ENCODE data around the gene KCNAB1.

Gene KCNAB1

DNA sequence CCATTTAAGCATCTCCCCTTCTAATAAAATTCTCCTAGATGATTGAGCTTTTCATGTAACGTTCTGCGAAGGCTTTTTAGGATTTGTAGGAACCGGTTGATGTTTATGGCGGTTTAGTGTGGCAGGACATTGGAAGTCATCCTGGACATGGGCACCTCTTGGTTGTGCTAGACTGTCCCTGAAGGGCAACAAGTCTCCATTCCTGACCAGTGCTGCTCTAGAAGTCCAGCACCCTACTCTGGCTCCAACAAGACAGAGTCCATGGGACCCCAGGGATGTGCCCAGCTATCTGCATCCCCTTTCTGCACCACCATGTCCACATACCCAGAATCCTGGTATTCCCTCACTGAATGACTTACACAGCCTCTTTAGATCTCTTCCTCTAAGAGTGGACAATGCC is 46.4 kb downstream of the KCNAB1 start:
- TF ChIP-seq, protein P1, sequence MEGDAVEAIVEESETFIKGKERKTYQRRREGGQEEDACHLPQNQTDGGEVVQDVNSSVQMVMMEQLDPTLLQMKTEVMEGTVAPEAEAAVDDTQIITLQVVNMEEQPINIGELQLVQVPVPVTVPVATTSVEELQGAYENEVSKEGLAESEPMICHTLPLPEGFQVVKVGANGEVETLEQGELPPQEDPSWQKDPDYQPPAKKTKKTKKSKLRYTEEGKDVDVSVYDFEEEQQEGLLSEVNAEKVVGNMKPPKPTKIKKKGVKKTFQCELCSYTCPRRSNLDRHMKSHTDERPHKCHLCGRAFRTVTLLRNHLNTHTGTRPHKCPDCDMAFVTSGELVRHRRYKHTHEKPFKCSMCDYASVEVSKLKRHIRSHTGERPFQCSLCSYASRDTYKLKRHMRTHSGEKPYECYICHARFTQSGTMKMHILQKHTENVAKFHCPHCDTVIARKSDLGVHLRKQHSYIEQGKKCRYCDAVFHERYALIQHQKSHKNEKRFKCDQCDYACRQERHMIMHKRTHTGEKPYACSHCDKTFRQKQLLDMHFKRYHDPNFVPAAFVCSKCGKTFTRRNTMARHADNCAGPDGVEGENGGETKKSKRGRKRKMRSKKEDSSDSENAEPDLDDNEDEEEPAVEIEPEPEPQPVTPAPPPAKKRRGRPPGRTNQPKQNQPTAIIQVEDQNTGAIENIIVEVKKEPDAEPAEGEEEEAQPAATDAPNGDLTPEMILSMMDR (IDR thresholded peaks at IDR 0.05), result no peak
- no peaks in the 10 kb centered on the region for H3K9me3 ChIP-seq (ENCODE audit: control insufficient read depth, low read length)
- no peaks in the 10 kb centered on the region for H3K4me1 ChIP-seq
- no peaks in the 10 kb centered on the region for H3K27me3 ChIP-seq (ENCODE audit: control insufficient read depth, insufficient read depth, low read length)
- no peaks in the 10 kb centered on the region for H3K79me2 ChIP-seq
- H3K36me3 ChIP-seq (ENCODE audit: control insufficient read depth, insufficient read depth, low read length), result no peaks in the 10 kb centered on the region
- no peak overlapping the region for H3K27ac ChIP-seq
- H3K4me3 ChIP-seq (ENCODE audit: low read depth, low read length), result no peak overlapping the region
- no peak overlapping the region for H2AFZ ChIP-seq
- H3K9ac ChIP-seq, result no peak overlapping the region
- no peak overlapping the region for H3K4me2 ChIP-seq (ENCODE audit: low read length)

DNA sequence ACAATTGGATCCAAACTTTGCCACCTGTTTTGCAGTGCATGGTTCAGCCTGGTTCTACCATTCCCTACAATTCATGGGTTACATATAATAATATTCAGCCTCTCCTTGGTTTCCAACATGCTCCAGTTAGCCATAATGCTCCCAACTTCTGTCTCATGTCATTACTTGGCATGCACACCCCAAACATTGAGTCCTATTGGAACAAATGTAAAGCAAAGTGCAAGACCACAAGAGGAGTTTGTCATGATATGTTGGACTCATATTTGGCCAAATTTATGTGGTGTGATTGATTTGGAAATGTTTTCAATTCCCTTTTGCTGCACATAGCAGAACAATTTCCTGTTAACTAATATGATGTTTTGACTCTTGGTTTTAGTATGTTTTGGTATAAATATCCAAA is 50.2 kb downstream of the KCNAB1 start:
- no peaks in the 10 kb centered on the region for H3K36me3 ChIP-seq (ENCODE audit: control insufficient read depth, insufficient read depth, low read length)
- H3K27ac ChIP-seq, result no peak overlapping the region
- H3K9ac ChIP-seq, result no peak overlapping the region
- H3K9me3 ChIP-seq (ENCODE audit: control insufficient read depth, low read length), result no peaks in the 10 kb centered on the region
- no peak overlapping the region for H3K4me3 ChIP-seq (ENCODE audit: low read depth, low read length)
- no peaks in the 10 kb centered on the region for H3K79me2 ChIP-seq
- TF ChIP-seq, protein P1 (IDR thresholded peaks at IDR 0.05), result no peak
- no peaks in the 10 kb centered on the region for H3K27me3 ChIP-seq (ENCODE audit: control insufficient read depth, insufficient read depth, low read length)
- no peak overlapping the region for H3K4me2 ChIP-seq (ENCODE audit: low read length)
- H2AFZ ChIP-seq, result no peak overlapping the region
- no peaks in the 10 kb centered on the region for H3K4me1 ChIP-seq

GRCh38 chr3:156171281-156172267 is 51.2 kb downstream of the KCNAB1 start:
- no peaks in the 10 kb centered on the region for H3K9me3 ChIP-seq (ENCODE audit: control insufficient read depth, low read length)
- H2AFZ ChIP-seq, result no peak overlapping the region
- no peak overlapping the region for H3K4me2 ChIP-seq (ENCODE audit: low read length)
- no peaks in the 10 kb centered on the region for H3K79me2 ChIP-seq
- H3K27me3 ChIP-seq (ENCODE audit: control insufficient read depth, insufficient read depth, low read length), result no peaks in the 10 kb centered on the region
- H3K36me3 ChIP-seq (ENCODE audit: control insufficient read depth, insufficient read depth, low read length), result no peaks in the 10 kb centered on the region
- H3K4me1 ChIP-seq, result no peaks in the 10 kb centered on the region
- TF ChIP-seq, protein P1 (IDR thresholded peaks at IDR 0.05), result no peak
- no peak overlapping the region for H3K4me3 ChIP-seq (ENCODE audit: low read depth, low read length)
- H3K27ac ChIP-seq, result no peak overlapping the region
- H3K9ac ChIP-seq, result no peak overlapping the region

GRCh38 chr3:156172536-156172935 is 52.2 kb downstream of the KCNAB1 start:
- Histone ChIP-seq H3K4me1 (no peaks in the 10 kb centered on the region), H3K4me2 (ENCODE audit: low read length) (no peak overlapping the region), H3K9ac (no peak overlapping the region), H3K36me3 (ENCODE audit: control insufficient read depth, insufficient read depth, low read length) (no peaks in the 10 kb centered on the region), H2AFZ (no peak overlapping the region), H3K27me3 (ENCODE audit: control insufficient read depth, insufficient read depth, low read length) (no peaks in the 10 kb centered on the region), H3K27ac (no peak overlapping the region), H3K79me2 (no peaks in the 10 kb centered on the region), H3K4me3 (ENCODE audit: low read depth, low read length) (no peak overlapping the region), H3K9me3 (ENCODE audit: control insufficient read depth, low read length) (no peaks in the 10 kb centered on the region)
- TF ChIP-seq, protein P1 (IDR thresholded peaks at IDR 0.05), result no peak
